HCT116 (cell line): ENCODE measurements around the gene NBEAL2. TPM values are rescaled to one million over a fixed set of nuclear protein-coding genes. Genes with fewer than 3 reads are reported as not detected.
A peak's percentile ranks its signal among the peaks of the same experiment; 100 is the strongest.

ENCODE experiments used
- ATAC-seq: fragments of 200-7000 bp; cut with Tn5 transposase; 2 replicates; pipeline ENCODE4 v1.9.1; 2020; ENCODE audit warnings: mild to moderate bottlenecking, moderate library complexity
- BruUV-seq: library from RNA; stranded (reverse); fragments of 400-500 nt; replicated peaks from 2 replicates; lab custom pipeline; 2021; lab: Mats Ljungman, UMichigan
- CTCF ChIA-PET: fragments of 300-600 bp; sonication (Branson Sonifier 250); formaldehyde crosslinking; loops from one replicate; lab custom pipeline; 2021; ENCODE audit warnings: antibody characterized with exemption; lab: Charles Lee
- POLR2A ChIA-PET: fragments of 300-600, 350-600 bp; sonication (Branson Sonifier 250); formaldehyde crosslinking; loops from one replicate; lab custom pipeline; 2021; ENCODE audit warnings: antibody characterized with exemption; lab: Charles Lee
- RAD21 ChIA-PET, 2 experiments: fragments of 300-600 bp; sonication (Branson Sonifier 250); formaldehyde crosslinking; loops; one replicate each; lab custom pipeline; 2023; ENCODE audit warnings: low total read pairs in 2 of 2; ENCODE audit not compliant: uncharacterized antibody in 2 of 2, unreplicated experiment in 2 of 2, low non-redundant PET in 1 of 2; lab: Charles Lee
- DNase-seq: peaks from one replicate; pipeline ENCODE4 v3.0.0-alpha.2; 2010; ENCODE audit warnings: low read depth, low spot score
- H2AFZ ChIP-seq: fragments of 200-600 bp; shearing (Covaris generic), sonication (generic); 2 replicates; pipeline ENCODE4 v1.6.1; 2017; ENCODE audit warnings: low read depth, mixed run types, mixed read lengths, antibody characterized with exemption, low read length; ENCODE audit not compliant: poor library complexity, severe bottlenecking
- H3K27ac ChIP-seq: 2 replicates; pipeline ENCODE4 v1.5.1; 2012; ENCODE audit warnings: low read depth, low read length
- H3K27me3 ChIP-seq: fragments of 200-600 bp; sonication (generic); 2 replicates; pipeline ENCODE4 v1.6.1; 2016; ENCODE audit warnings: mixed run types, low read length, mixed read lengths; ENCODE audit not compliant: insufficient read depth
- H3K36me3 ChIP-seq, 2 experiments: fragments of 200-500 bp in 1 of 2; fragments of 200-600 bp in 1 of 2; sonication (Bioruptor generic) in 1 of 2; sonication (generic) in 1 of 2; 2 replicates each; pipeline versions ENCODE4 v1.5.1 to v1.6.1; 2014 to 2016; ENCODE audit warnings: low read length in 2 of 2, inconsistent platforms in 1 of 2, mixed read lengths in 1 of 2, mixed run types in 1 of 2; ENCODE audit not compliant: insufficient read depth in 2 of 2, control insufficient read depth in 1 of 2
- H3K4me1 ChIP-seq, 2 experiments: fragments of 200-600 bp in 1 of 2; sonication (generic) in 1 of 2; 2 replicates each; pipeline versions ENCODE4 v1.5.1 to v1.6.1; 2012 to 2017; ENCODE audit warnings: low read length in 2 of 2, inconsistent platforms in 1 of 2, mild to moderate bottlenecking in 1 of 2, mixed read lengths in 1 of 2, mixed run types in 1 of 2, moderate library complexity in 1 of 2; ENCODE audit not compliant: insufficient read depth in 2 of 2, control insufficient read depth in 1 of 2
- H3K4me2 ChIP-seq: fragments of 200-600 bp; sonication (generic); 2 replicates; pipeline ENCODE4 v1.6.1; 2017; ENCODE audit warnings: mixed run types, low read length, mixed read lengths
- H3K4me3 ChIP-seq, 2 experiments: fragments of 200-600 bp in 1 of 2; sonication (generic) in 1 of 2; replicated peaks in 1 of 2; 2 replicates each; pipeline ENCODE4 v1.5.1; 2011 to 2016; ENCODE audit warnings: low read length in 2 of 2, control low read depth in 1 of 2, low read depth in 1 of 2, mild to moderate bottlenecking in 1 of 2, mixed read lengths in 1 of 2, mixed run types in 1 of 2
- H3K79me2 ChIP-seq: fragments of 200-600 bp; sonication (generic); 2 replicates; pipeline ENCODE4 v1.6.1; 2017; ENCODE audit warnings: mild to moderate bottlenecking, mixed run types, low read length, moderate library complexity, mixed read lengths; ENCODE audit not compliant: insufficient read depth
- H3K9ac ChIP-seq: fragments of 200-600 bp; sonication (generic); 2 replicates; pipeline ENCODE4 v1.6.1; 2016; ENCODE audit warnings: low read length, mixed read lengths
- H3K9me2 ChIP-seq: fragments of 200-600 bp; sonication (generic), shearing (Covaris generic); 2 replicates; pipeline ENCODE4 v1.6.1; 2017; ENCODE audit warnings: mixed run types, mild to moderate bottlenecking, moderate library complexity; ENCODE audit not compliant: insufficient read depth
- H3K9me3 ChIP-seq, 2 experiments: fragments of 200-500 bp in 1 of 2; fragments of 200-600 bp in 1 of 2; sonication (Bioruptor generic) in 1 of 2; sonication (generic) in 1 of 2; 2 replicates each; pipeline ENCODE4 v1.6.1; 2014 to 2017; ENCODE audit warnings: low read length in 2 of 2, mixed read lengths in 2 of 2, inconsistent platforms in 1 of 2, low read depth in 1 of 2, mild to moderate bottlenecking in 1 of 2, mixed run types in 1 of 2, moderate library complexity in 1 of 2; ENCODE audit not compliant: control insufficient read depth in 1 of 2, insufficient read depth in 1 of 2
- H4K20me1 ChIP-seq: fragments of 200-600 bp; sonication (generic), shearing (Covaris generic); 2 replicates; pipeline ENCODE4 v1.6.1; 2017; ENCODE audit warnings: mixed run types, mild to moderate bottlenecking, moderate library complexity; ENCODE audit not compliant: insufficient read depth
- CBX3 ChIP-seq: IDR thresholded peaks from 2 replicates; pipeline ENCODE4 v1.6.1; 2012; ENCODE audit warnings: low read depth
- CEBPB ChIP-seq: IDR thresholded peaks from 2 replicates; pipeline ENCODE4 v1.6.1; 2012; ENCODE audit warnings: low read depth
- EGR1 ChIP-seq: IDR thresholded peaks from 2 replicates; pipeline ENCODE4 v1.6.1; 2012; ENCODE audit warnings: low read depth
- ELF1 ChIP-seq: IDR thresholded peaks from 2 replicates; pipeline ENCODE4 v1.6.1; 2012; ENCODE audit warnings: low read depth, borderline replicate concordance
- EZH2 ChIP-seq: fragments of 200-600 bp; sonication (generic); IDR thresholded peaks from 2 replicates; pipeline ENCODE4 v1.6.1; 2017; ENCODE audit warnings: antibody characterized with exemption, mixed run types
- JUND ChIP-seq: IDR thresholded peaks from 2 replicates; pipeline ENCODE4 v1.6.1; 2012
- POLR2A ChIP-seq: IDR thresholded peaks from 2 replicates; pipeline ENCODE4 v1.7.0; 2011; ENCODE audit warnings: borderline replicate concordance; ENCODE audit not compliant: insufficient read depth, insufficient read length; ENCODE audit errors: extremely low read depth
- POLR2AphosphoS5 ChIP-seq: IDR thresholded peaks from 2 replicates; pipeline ENCODE4 v1.6.1; 2011; ENCODE audit warnings: mild to moderate bottlenecking, low read depth, low read length, moderate library complexity
- RAD21 ChIP-seq: IDR thresholded peaks from 2 replicates; pipeline ENCODE4 v1.6.1; 2012; ENCODE audit warnings: low read depth, mild to moderate bottlenecking
- SIN3A ChIP-seq: IDR thresholded peaks from 2 replicates; pipeline ENCODE4 v1.6.1; 2012; ENCODE audit warnings: low read depth
- SP1 ChIP-seq: IDR thresholded peaks from 2 replicates; pipeline ENCODE4 v1.6.1; 2012; ENCODE audit warnings: low read depth
- TCF7L2 ChIP-seq: IDR thresholded peaks from 2 replicates; pipeline ENCODE4 v1.7.0; 2011; ENCODE audit warnings: borderline replicate concordance, inconsistent platforms; ENCODE audit not compliant: insufficient read depth, insufficient read length; ENCODE audit errors: extremely low read depth
- YY1 ChIP-seq: IDR thresholded peaks from 2 replicates; pipeline ENCODE4 v1.6.1; 2011; ENCODE audit warnings: low read length, low read depth, moderate library complexity, mild to moderate bottlenecking; ENCODE audit not compliant: insufficient replicate concordance; ENCODE audit errors: extremely low read depth
- ZFX ChIP-seq: fragments of 450-650 bp; IDR thresholded peaks from 2 replicates; pipeline ENCODE4 v1.6.1; 2017
- ZNF274 ChIP-seq: fragments of 200-500 bp; sonication (Bioruptor generic); IDR thresholded peaks from 2 replicates; pipeline ENCODE4 v1.6.1; 2014; ENCODE audit warnings: mild to moderate bottlenecking, low read depth, low read length, inconsistent platforms
- intact Hi-C: fragments of 100-400 bp; cut with micrococcal nuclease; formaldehyde crosslinking; loops from 2 replicates; pipeline ENCODE4 v1.10.0; 2022
- total RNA-seq: library from RNA; stranded (reverse); gene quantifications from one replicate; pipeline ENCODE4 v1.2.1, GENCODE V29; 2021; ENCODE audit not compliant: unreplicated experiment
- TF ChIP-seq, protein P1 (sequence below): IDR thresholded peaks from 2 replicates; pipeline ENCODE4 v1.6.1; 2011; ENCODE audit warnings: mild to moderate bottlenecking, low read length, moderate library complexity; ENCODE audit not compliant: insufficient replicate concordance; ENCODE audit errors: extremely low read depth

The NBEAL2 gene
- total RNA-seq, 1 experiment from 2014 or later, result 72.9 TPM

DNA sequence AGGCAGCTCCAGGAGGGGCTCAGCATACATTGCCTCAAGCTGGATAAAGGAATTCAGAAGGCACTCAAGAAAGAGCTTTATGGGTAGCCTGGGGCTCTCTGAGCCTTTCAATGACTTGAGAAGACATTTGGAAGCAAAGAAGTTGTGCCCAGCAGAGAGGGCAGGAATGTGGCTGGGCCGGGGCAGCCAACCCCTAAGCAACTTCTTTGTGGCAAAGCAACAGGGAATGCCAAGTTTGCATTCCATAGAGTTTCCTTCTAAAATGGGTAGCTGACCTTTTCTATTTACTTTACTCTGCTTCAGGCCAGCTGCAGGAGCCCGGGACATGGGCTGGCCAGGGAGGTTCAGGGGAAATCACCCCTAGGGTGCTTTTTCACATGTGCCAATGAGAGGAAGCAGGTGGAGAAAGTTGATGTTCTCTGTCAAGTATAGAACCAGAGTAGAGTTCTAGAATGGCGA, 48.5 kb upstream of the NBEAL2 start:
- no TSS peak for BruUV-seq
- peaks cover 47 to 59% of the 10 kb centered on the region in 2 experiments for H3K4me1 ChIP-seq
- H3K4me2 ChIP-seq, result no peak overlapping the region
- ATAC-seq (no peak), DNase-seq (no peak)
- CTCF ChIA-PET, result interaction anchor here (0.8 to 1.0 kb wide), 2 partner anchors 9 to 21 kb away, joined by 3 read pairs; no protein-coding TSS in a partner anchor
- no peak overlapping the region for H2AFZ ChIP-seq
- peaks cover 0 to 9% of the 10 kb centered on the region in 2 experiments; a peak in 2 of 4 replicates for H3K36me3 ChIP-seq
- intact Hi-C loops, result no loop called here
- peaks cover 98% of the 10 kb centered on the region for H3K79me2 ChIP-seq
- TF ChIP-seq POLR2AphosphoS5 (no peak), POLR2A (no peak), ELF1 (no peak), RAD21 (no peak), SIN3A (no peak), CBX3 (no peak), ZFX (no peak), YY1 (no peak), ZNF274 (no peak), CEBPB (no peak), EGR1 (no peak), JUND (no peak), TCF7L2 (no peak), SP1 (no peak), EZH2 (no peak)
- TF ChIP-seq, protein P1, sequence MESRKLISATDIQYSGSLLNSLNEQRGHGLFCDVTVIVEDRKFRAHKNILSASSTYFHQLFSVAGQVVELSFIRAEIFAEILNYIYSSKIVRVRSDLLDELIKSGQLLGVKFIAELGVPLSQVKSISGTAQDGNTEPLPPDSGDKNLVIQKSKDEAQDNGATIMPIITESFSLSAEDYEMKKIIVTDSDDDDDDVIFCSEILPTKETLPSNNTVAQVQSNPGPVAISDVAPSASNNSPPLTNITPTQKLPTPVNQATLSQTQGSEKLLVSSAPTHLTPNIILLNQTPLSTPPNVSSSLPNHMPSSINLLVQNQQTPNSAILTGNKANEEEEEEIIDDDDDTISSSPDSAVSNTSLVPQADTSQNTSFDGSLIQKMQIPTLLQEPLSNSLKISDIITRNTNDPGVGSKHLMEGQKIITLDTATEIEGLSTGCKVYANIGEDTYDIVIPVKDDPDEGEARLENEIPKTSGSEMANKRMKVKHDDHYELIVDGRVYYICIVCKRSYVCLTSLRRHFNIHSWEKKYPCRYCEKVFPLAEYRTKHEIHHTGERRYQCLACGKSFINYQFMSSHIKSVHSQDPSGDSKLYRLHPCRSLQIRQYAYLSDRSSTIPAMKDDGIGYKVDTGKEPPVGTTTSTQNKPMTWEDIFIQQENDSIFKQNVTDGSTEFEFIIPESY, result no peak
- no peak overlapping the region for H3K4me3 ChIP-seq
- H4K20me1 ChIP-seq, result peaks cover 5% of the 10 kb centered on the region; the same call in 1 of the 2 replicates
- H3K9me3 ChIP-seq, result no peaks in the 10 kb centered on the region
- peak overlapping the region; percentile 21; the same call in 1 of the 2 replicates for H3K27ac ChIP-seq
- no peak overlapping the region for H3K9ac ChIP-seq
- no peaks in the 10 kb centered on the region for H3K27me3 ChIP-seq
- no peaks in the 10 kb centered on the region for H3K9me2 ChIP-seq
- RAD21 ChIA-PET, result no interaction called here
- POLR2A ChIA-PET, result interaction anchor here (0.6 kb wide), 1 partner anchor 46 kb away, joined by 5 read pairs; no protein-coding TSS in a partner anchor
